Fibroblast of the conjunctiva (primary cell): ENCODE results near the gene NME4.
"Not testable (repeated sequence)": the region's sequence is repeated elsewhere in the genome, so short reads cannot be mapped to it uniquely, and the experiment has no call there.

ENCODE experiments used
- DNase-seq: peaks from one replicate; pipeline ENCODE4 v3.0.0-alpha.2; 2010; ENCODE audit warnings: low read depth

The NME4 gene

DNA sequence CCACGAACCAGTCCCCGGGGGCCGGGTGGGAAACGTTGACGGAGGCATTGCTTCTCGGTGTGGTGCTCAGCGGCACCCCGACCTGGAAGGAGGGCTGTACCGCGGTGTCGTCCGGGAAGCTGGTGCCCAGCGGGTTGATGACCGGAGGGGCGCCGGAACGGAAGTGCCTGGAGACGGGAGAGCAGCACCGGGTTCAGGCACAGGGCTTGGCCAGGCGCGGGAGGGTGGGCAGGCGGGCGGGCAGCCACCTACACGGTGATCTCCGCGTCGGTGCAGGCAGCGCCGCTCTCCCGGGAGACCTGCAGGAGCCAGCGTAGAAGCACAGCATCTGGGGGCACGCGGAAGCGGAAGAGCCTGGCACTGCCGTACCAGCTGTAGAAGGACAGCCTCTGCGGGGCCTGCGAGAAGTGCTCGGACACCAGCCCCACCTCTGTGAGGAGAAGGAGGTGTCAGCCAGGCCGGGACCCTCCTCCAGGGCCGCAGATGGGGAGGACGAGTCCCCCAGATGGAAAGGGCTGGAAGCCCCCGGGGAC is 19.5 kb upstream of the NME4 start:
- no peak for DNase-seq

DNA sequence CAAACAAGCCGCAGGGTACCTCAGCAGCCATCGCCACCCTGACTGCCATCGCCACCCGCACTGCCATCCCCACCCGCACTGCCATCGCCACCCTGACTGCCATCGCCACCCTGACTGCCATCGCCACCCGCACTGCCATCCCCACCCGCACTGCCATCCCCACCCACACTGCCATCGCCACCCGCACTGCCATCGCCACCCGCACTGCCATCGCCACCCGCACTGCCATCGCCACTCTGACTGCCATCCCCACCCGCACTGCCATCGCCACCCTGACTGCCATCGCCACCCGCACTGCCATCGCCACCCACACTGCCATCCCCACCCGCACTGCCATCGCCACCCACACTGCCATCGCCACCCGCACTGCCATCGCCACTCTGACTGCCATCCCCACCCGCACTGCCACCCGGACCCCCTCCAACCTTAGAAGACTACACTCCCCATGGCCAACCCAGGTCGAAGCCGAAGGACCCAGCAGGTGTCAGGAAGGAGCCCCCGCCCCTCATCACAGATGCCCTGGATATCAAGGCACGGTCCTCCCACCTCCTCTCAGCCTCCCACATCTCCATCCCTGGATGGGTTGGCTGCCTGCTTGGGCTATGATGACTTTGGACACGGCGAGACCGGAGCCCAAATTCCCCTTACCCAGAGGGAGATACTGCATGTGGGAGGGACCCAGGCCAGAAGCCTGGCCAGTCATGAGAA is 18.7 kb upstream of the NME4 start:
- not testable (repeated sequence) for DNase-seq

GRCh38 chr16:378821-379182 is 18.2 kb upstream of the NME4 start:
- no peak for DNase-seq

DNA sequence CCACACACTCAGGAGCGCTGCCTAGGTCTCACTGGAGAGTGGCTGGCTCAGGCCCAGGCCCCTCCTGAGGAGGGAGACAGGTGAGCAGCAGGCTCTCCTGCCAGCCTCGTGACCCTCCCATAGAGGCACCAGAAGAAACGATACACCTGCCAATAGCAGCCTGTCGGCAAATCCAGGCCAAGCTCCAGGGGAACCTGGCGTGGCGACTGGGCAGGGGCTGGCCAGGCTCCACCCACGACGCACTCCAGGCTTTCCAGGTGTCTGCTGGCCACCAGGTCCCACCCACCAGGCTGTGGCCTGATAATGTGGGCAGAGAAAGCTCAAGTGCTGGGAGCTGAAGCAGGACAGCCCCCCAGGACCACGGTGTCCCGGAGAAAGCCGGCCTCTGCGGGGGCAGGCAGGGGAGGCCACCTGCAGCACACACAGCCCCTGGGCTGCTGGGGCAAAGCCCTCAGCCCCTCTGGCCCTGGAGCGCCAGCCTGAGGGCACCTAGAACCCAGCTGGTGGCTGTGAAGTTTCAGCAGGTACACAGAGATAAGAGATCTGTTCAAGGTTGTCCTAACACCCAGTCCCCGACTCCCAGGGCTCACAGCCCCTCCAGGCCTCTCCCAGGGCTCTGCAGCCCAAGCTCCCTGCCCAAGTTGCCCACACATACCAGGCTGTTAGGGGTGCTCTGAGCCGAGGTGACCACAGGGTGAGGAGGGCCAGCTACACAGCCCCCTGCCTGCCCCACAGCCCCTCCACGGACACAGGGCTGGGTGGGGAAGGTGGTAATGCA is 17.6 kb upstream of the NME4 start:
- DNase-seq = no peak

DNA sequence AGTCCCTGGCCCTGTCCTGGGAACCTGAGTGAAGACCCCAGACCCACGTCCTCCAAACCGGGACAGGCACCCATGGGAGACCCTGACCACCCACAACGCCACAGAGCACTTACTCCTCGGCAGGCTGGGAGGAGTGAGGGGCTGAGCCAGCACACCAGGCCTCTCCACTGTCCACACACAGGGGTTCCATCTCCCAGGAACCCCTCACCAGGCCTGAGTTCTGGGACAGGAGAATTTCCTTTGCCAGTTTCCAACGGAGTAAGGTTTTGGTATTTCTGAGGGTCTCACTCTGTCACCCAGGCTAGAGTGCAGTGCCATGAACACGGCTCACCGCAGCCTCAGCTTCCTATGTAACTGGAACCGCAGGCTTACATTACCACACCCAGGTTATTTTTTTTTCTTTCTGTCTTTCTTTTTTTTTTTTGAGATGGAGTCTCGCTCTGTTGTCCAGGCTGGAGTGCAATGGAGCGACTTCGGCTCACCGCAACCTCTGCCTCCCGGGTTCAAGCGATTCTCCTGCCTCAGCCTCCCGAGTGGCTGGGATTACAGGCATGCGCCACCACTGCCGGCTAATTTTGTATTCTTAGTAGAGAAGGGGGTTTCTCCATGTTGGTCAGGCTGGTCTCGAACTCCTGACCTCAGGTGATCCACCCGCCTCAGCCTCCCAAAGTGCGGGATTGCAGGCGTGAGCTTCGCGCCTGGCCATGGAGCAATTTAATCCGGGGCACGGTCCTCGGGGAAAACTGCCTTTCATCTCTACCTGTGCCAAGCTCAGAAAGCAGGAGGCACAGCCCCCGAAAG is 16.8 kb upstream of the NME4 start:
- no peak for DNase-seq

GRCh38 chr16:380762-381011 is 16.3 kb upstream of the NME4 start:
- no peak for DNase-seq

DNA sequence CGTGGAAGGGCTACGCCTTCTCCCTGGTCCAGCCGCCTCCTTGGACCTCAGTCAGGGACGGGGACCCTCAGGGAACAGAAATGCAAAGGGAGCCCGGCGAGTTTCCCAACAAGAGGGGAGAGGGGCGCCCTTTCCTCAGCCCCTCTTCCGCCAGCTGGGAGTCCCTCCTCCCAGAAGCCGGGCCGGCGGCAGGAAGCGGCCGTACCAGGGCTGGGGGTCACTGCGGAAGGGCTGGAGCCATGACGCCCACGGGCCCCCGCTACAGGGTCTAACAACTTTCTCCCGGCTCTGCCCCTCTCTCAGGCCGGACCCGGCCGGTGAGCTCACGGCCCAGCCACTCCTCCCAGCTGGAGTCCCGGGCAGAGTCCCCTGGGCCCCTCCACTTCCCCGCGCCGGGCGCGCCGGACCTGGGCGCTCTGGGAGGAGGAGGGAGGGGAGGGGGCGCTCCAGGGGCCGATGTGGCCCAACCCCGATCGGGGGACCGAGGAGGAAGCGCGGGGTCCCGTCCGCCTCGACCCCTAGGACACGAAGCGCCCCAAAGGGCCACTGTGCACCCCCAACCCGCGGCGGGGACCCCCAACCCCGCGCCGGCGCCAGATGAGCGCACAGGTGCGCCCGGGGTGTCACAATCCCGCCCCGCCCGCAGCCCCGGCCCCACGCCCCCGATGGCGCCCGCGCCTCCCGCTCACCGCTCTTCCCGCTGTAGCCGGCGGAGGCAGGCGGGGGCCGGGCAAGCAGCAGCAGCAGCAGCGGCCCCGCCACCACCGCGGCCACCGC is 15.8 kb upstream of the NME4 start:
- no peak for DNase-seq

DNA sequence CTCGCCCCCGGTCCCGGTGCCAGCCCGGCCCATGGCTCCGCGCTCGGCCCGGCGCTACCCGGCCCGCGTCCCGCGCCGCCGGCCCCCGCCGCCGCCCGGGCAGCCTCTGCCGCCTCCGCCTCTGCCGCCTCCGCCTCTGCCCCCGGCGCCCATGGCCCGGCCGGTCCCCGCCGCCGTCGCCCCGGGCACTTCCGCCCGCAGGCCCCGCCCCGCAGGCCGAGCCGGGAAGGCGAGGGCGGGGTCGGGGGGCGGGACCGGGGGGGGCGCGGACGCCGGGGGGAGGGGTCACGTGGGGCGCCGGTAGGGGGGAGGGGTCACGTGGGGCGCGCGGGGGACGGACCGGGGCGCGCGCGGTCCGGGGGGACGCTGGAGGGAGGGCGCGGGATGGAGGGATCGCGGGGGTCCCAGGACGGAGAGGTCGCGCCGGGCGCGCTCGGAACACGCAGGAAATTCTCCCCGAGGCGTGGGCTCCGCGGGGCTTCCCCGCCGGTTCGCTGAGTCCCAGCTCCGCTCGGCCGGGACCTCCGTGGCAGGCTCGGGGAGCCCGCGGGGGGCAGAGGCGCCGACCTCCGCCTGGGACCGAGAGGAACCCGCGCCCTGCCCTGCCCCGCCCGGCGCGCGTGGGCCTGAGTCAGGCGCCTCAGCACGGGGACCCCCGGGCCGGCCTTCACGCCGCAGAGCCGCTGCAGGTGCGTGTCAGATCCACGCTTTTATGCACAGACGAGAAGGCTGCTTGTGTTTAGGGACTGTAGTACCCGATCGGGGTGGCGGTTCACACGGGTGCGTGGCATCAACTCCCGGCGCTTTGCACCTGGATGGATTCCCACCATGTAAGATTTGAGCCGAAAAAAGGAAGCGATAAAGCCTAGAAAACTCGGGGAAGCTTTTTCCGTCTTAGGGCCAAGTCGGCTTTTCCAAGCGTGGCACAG is 14.9 kb upstream of the NME4 start, which contains the start of gene PGAP6:
Gene PGAP6, minus strand, starts transcription at position 190 of the 929 bp plus-strand sequence. Its CDS starts 157 bp downstream, at position 33.
- DNase-seq = no peak

GRCh38 chr16:383326-384051 is 13.5 kb upstream of the NME4 start:
- DNase-seq = no peak

DNA sequence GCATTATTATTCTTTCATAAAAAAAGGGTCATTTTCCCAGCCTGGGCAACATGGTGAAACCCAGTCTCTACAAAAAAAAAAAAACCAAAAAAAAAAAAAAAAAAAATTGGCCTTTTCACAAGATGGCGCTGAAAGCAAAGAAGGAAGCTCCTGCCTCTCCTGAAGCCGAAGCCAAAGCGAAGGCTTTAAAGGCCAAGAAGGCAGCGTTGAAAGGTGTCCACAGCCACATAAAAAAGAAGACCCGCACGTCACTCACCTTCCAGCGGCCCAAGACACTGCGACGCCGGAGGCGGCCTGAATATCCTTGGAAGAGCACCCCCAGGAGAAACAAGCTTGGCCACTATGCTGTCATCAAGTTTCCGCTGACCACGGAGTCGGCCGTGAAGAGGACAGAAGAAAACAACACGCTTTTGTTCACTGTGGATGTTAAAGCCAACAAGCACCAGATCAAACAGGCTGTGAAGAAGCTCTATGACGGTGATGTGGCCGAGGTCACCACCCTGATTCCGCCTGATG is 10.3 kb upstream of the NME4 start:
- no peak for DNase-seq

GRCh38 chr16:387761-388666 is 9.0 kb upstream of the NME4 start:
- not testable (repeated sequence) for DNase-seq

GRCh38 chr16:389352-389751 is 7.6 kb upstream of the NME4 start:
- DNase-seq = no peak

DNA sequence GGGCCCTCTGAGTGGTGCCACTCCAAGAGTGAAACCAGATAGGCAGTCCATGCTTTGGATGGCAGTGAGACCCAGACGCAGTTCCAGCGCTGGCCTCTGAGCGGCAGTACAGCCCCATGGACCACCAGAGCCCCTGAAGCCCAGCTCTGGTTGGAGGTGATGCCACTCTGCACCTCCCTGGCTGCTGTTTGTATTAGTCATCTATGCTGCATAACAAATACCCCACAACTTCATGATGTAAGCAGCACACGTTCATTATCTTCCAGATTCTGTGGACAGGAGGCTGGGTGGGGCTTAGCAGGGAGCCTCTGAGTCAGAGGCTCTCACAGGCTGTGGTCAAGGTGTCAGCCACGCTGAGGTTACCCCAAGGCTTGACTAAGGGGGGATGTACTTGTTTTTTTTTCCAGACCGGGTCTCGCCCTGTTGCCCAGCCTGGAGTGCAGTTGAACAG is 5.1 kb upstream of the NME4 start:
- DNase-seq = peak; percentile 70

DNA sequence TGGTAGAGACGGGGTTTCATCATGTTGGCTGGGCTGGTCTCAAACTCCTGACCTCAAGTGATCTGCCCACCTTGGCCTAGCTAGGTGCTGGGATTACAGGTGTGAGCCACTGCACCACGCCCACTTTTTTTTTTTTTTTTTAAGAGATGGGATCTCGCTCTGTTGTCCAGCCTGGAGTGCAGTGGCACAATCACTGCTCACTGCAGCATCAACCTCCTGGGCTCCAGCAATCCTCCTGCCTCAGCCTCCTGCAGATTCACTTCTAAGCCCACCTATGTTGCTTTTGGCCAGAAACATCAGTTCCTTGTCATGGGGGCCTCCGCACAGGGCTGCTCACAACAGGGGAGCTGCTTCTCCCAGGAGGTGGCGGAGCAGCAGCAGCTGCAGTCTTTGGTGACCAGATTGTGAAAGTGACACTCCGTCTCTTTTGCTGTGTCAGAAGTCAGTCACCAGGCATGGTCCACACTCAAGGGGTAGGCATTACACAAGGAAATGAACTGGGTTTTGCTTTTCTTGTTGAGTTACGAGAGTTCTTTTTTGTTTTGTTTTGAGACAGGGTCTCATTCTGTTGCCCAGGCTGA is 4.5 kb upstream of the NME4 start:
- DNase-seq = no peak

DNA sequence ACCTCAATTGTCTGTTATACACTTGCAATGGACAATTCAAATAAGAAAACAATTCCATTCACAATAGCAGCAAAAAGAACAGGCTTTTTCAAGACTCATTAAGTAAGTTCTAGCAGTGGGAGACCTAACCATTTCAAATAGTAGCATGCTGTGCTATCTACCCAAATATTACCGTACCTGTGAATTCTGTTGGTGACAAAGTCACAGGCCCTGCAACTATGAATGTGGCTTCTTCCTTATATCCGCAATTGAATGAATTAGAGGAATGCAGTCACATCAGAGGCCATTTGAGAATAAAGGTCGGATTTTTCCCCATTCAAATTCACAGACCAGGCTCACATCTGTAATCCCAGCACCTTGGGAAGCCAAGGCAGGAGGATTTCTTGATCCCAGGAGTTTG is 800 bp upstream of the NME4 start:
- DNase-seq = no peak

GRCh38 chr16:396605-397004 is 394 bp upstream of the NME4 start:
- no peak for DNase-seq

DNA sequence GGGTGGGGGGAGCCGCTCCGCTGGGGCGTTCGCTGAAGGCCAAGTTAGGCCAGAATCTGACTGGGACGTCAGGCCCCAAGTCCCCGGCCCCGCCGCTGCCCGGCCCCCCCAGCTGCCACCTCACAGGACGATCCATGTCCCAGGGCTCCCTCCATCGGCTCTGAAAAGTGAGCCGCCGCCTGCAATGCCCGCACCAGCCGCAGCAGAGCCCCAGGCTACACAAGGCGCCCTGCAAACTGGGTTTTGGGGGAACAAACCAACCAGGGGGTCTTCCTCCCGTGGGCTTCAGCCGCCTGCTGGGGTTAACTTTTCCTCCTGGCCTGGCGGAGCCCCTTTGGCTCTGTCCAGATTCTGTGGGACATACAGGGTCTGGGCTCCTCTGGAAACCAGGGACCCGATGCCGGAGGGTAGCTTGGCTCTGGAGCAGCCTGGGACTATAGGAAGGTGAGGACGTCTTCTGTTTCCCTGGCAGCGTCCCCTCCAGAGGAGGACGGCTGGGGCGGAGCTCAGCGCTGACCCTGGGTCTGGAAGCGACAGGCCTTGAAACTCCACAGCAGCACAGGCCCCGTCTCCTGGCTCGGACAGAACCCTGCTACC is 835 bp downstream of the NME4 start:
- DNase-seq = no peak
